Activated naive CD4-positive, alpha-beta T cell (primary cell): Measurements from ENCODE around the gene YKT6.
"Not testable (repeated sequence)": the region's sequence is repeated elsewhere in the genome, so short reads cannot be mapped to it uniquely, and the experiment has no call there.

Experiments used
- DNase-seq, 4 experiments: peaks; one replicate each; lab custom pipeline; 2025; lab: John Stamatoyannopoulos, UW

Gene YKT6

GRCh38 chr7:44200699-44201461 lies at the start of gene YKT6:
Gene YKT6, plus strand, starts transcription at chr7:44200978. Its CDS starts 158 bp downstream, at chr7:44201136.
- DNase-seq: peak; percentile 83 to 90 (median 89)

GRCh38 chr7:44151956-44152355 lies 48.8 kb upstream of the YKT6 start:
- no peak for DNase-seq

- DNase-seq: no peak
These were observed 47.5 kb upstream of the YKT6 start for GRCh38 chr7:44152971-44153947.

- DNase-seq: no peak
These were observed 46.8 kb upstream of the YKT6 start for GRCh38 chr7:44153948-44154335.

GRCh38 chr7:44154703-44155102 lies 46.1 kb upstream of the YKT6 start:
- DNase-seq: no peak

GRCh38 chr7:44155191-44156185 lies 45.3 kb upstream of the YKT6 start:
- DNase-seq: no peak

GRCh38 chr7:44156453-44157010 lies 44.2 kb upstream of the YKT6 start:
- no peak for DNase-seq

GRCh38 chr7:44157116-44158080 lies 43.4 kb upstream of the YKT6 start:
- DNase-seq: no peak

GRCh38 chr7:44158096-44158872 lies 42.5 kb upstream of the YKT6 start:
- no peak for DNase-seq

- no peak for DNase-seq
These were observed 41.7 kb upstream of the YKT6 start for GRCh38 chr7:44158873-44159631.

GRCh38 chr7:44159824-44160630 lies 40.8 kb upstream of the YKT6 start:
- DNase-seq: no peak

GRCh38 chr7:44161371-44161770 lies 39.4 kb upstream of the YKT6 start:
- no peak for DNase-seq

GRCh38 chr7:44162179-44162578 lies 38.6 kb upstream of the YKT6 start:
- DNase-seq: no peak

GRCh38 chr7:44162785-44163395 lies 37.9 kb upstream of the YKT6 start:
- no peak for DNase-seq

- DNase-seq: no peak
These were observed 37.2 kb upstream of the YKT6 start for GRCh38 chr7:44163591-44163990.

- no peak for DNase-seq
These were observed 32.9 kb upstream of the YKT6 start for GRCh38 chr7:44167920-44168319.

- DNase-seq: not testable (repeated sequence)
These were observed 28.9 kb upstream of the YKT6 start for GRCh38 chr7:44171901-44172300.
